CD14-positive monocyte (primary cell): ENCODE measurements around the gene CRACDL. TPM values are rescaled to one million over a fixed set of nuclear protein-coding genes. Genes with fewer than 3 reads are reported as not detected.

ENCODE experiments used
- DNase-seq, 3 donors: peaks; one replicate each; pipeline ENCODE4 v3.0.0-alpha.2; 2011 to 2022
- H2AFZ ChIP-seq: 2 replicates; pipeline ENCODE4 v1.6.0; 2012; ENCODE audit warnings: mild to moderate bottlenecking, low read depth, low read length, inconsistent platforms; ENCODE audit not compliant: insufficient read depth, poor library complexity, severe bottlenecking
- H3K27ac ChIP-seq, 2 donors: 1 replicate in 1 of 2; 2 replicates in 1 of 2; pipeline ENCODE4 v1.5.1; 2012 to 2013; ENCODE audit warnings: low read length in 2 of 2, control low read depth in 1 of 2, inconsistent platforms in 1 of 2, low read depth in 1 of 2, mild to moderate bottlenecking in 1 of 2
- H3K27me3 ChIP-seq, 2 donors: one replicate each; pipeline versions ENCODE4 v1.6.0 to v1.6.1; 2011 to 2013; ENCODE audit warnings: low read length in 2 of 2; ENCODE audit not compliant: control insufficient read depth in 2 of 2, insufficient read depth in 2 of 2
- H3K36me3 ChIP-seq, 2 donors: replicated peaks in 1 of 2; 1 replicate in 1 of 2; 2 replicates in 1 of 2; pipeline versions ENCODE4 v1.5.1 to v1.6.1; 2012 to 2013; ENCODE audit warnings: low read length in 2 of 2, control low read depth in 1 of 2, inconsistent platforms in 1 of 2, mild to moderate bottlenecking in 1 of 2; ENCODE audit not compliant: insufficient read depth in 2 of 2, control insufficient read depth in 1 of 2
- H3K4me1 ChIP-seq, 2 donors: 1 replicate in 1 of 2; 2 replicates in 1 of 2; pipeline versions ENCODE4 v1.5.1 to v1.6.1; 2012 to 2013; ENCODE audit warnings: low read length in 2 of 2, control low read depth in 1 of 2, inconsistent platforms in 1 of 2, mild to moderate bottlenecking in 1 of 2, moderate library complexity in 1 of 2; ENCODE audit not compliant: insufficient read depth in 2 of 2, control insufficient read depth in 1 of 2
- H3K4me2 ChIP-seq: replicated peaks from 2 replicates; pipeline ENCODE3; 2012; ENCODE audit warnings: low read length, moderate library complexity, mild to moderate bottlenecking; ENCODE audit not compliant: poor library complexity, severe bottlenecking; ENCODE audit errors: extremely low read depth
- H3K4me3 ChIP-seq, 3 experiments: fragments of 200-600 bp in 1 of 3; sonication (generic) in 1 of 3; replicated peaks in 1 of 3; 1 replicate in 2 of 3; 2 replicates in 1 of 3; pipeline ENCODE4 v1.5.1; 2011 to 2013; ENCODE audit warnings: low read length in 3 of 3, mild to moderate bottlenecking in 3 of 3, control low read depth in 2 of 3, low read depth in 2 of 3, inconsistent platforms in 1 of 3, moderate library complexity in 1 of 3
- H3K79me2 ChIP-seq: 2 replicates; pipeline ENCODE4 v1.6.0; 2012; ENCODE audit warnings: mild to moderate bottlenecking, control low read depth, inconsistent platforms, low read length, moderate library complexity; ENCODE audit not compliant: insufficient read depth
- H3K9ac ChIP-seq: 2 replicates; pipeline ENCODE4 v1.6.0; 2017; ENCODE audit warnings: low read length, mild to moderate bottlenecking; ENCODE audit not compliant: insufficient read depth, poor library complexity, severe bottlenecking
- H3K9me3 ChIP-seq, 2 donors: replicated peaks in 1 of 2; 1 replicate in 1 of 2; 2 replicates in 1 of 2; pipeline versions ENCODE4 v1.5.1 to v1.6.1; 2012 to 2013; ENCODE audit warnings: low read length in 2 of 2, control low read depth in 1 of 2; ENCODE audit not compliant: control insufficient read depth in 1 of 2, insufficient read depth in 1 of 2
- H4K20me1 ChIP-seq: 2 replicates; pipeline ENCODE4 v1.6.0; 2012; ENCODE audit warnings: mild to moderate bottlenecking, low read length, control low read depth, moderate library complexity; ENCODE audit not compliant: insufficient read depth
- H3K27ac Mint-ChIP-seq, 7 donors: one replicate each; pipeline ENCODE4 v1.8.0; 2020; ENCODE audit warnings: mild to moderate bottlenecking in 7 of 7, mixed read lengths in 7 of 7, moderate library complexity in 6 of 7, inconsistent platforms in 2 of 7
- H3K27me3 Mint-ChIP-seq, 3 donors: one replicate each; pipeline ENCODE4 v1.8.0; 2021 to 2022; ENCODE audit warnings: low read depth in 3 of 3, mild to moderate bottlenecking in 3 of 3, mixed read lengths in 3 of 3, moderate library complexity in 3 of 3, inconsistent platforms in 1 of 3
- H3K36me3 Mint-ChIP-seq, 2 donors: one replicate each; pipeline ENCODE4 v1.8.0; 2020; ENCODE audit warnings: mixed read lengths in 2 of 2, inconsistent platforms in 1 of 2, mild to moderate bottlenecking in 1 of 2
- H3K4me1 Mint-ChIP-seq: one replicate; pipeline ENCODE4 v1.8.0; 2020; ENCODE audit warnings: mild to moderate bottlenecking, mixed read lengths
- H3K4me3 Mint-ChIP-seq, 2 donors: one replicate each; pipeline ENCODE4 v1.8.0; 2020; ENCODE audit warnings: mild to moderate bottlenecking in 2 of 2, mixed read lengths in 2 of 2, moderate library complexity in 1 of 2
- H3K9me3 Mint-ChIP-seq, 7 donors: one replicate each; pipeline ENCODE4 v1.8.0; 2020 to 2022; ENCODE audit warnings: mixed read lengths in 7 of 7, mild to moderate bottlenecking in 6 of 7, moderate library complexity in 6 of 7, inconsistent platforms in 2 of 7
- whole genome bisulfite sequencing: methylation state at CpG from one replicate; pipeline ENCODE4 v1.1.5; 2013; ENCODE audit warnings: missing lambda C conversion rate; ENCODE audit not compliant: insufficient coverage; 5-methylcytosine and 5-hydroxymethylcytosine counted together
- intact Hi-C, 2 donors: fragments of 100-400 bp; cut with micrococcal nuclease; formaldehyde crosslinking; loops; one replicate each; pipeline versions ENCODE4 v1.15.0 to v1.15.1; 2023
- polyA plus RNA-seq, 3 donors: library from polyadenylated mRNA; depleted of rRNA in 1 of 3; unstranded in 2 of 3; stranded (reverse) in 1 of 3; fragments of 300-500 nt in 2 of 3; fragments of >200 nt in 1 of 3; fragmentation: Illumina TruSeq in 2 of 3; gene quantifications; 1 replicate in 2 of 3; 2 replicates in 1 of 3; pipeline ENCODE4 v1.2.3, GENCODE V29; 2012 to 2021
- TF ChIP-seq, protein P1 (sequence below): fragments of 200-600 bp; IDR thresholded peaks from one replicate; pipeline ENCODE4 v1.8.0; 2022; ENCODE audit warnings: antibody characterized with exemption, mild to moderate bottlenecking

The CRACDL gene
- polyA plus RNA-seq, 3 donors = 0.12 to 0.35 (median 0.28) TPM

DNA sequence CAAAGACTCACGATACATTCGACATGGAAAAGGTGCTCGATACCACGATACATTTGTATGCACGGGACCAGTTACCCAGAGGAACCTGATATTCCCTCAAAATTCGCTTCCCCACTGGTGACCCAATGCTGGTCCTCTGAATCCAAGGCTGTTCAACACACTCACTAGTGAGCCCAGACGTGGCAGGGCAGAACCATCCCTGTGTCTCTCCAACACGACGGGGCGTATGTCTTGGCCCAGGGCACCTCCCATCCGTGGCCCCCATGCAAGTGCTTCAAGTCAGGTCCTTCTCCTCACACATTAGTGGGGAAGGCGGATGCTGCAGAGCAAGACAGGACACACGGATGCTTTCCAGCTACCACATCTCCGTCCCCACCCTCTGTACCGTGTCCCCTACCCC, 6.1 kb downstream of the CRACDL start:
- no peaks in the 10 kb centered on the region for H3K4me1 Mint-ChIP-seq
- no peak for DNase-seq
- Histone ChIP-seq H2AFZ (no peak overlapping the region), H3K9me3 (peaks cover 0 to 2% of the 10 kb centered on the region in 2 donors), H3K27ac (no peak overlapping the region), H3K36me3 (no peaks in the 10 kb centered on the region), H3K4me1 (no peaks in the 10 kb centered on the region), H3K9ac (no peak overlapping the region), H3K4me3 (no peak overlapping the region), H3K4me2 (no peak overlapping the region), H3K27me3 (peaks cover 6 to 16% of the 10 kb centered on the region in 2 donors), H3K79me2 (no peaks in the 10 kb centered on the region), H4K20me1 (no peaks in the 10 kb centered on the region)
- WGBS = 93% methylated on average over 12 of the region's 15 CpGs
- H3K4me3 Mint-ChIP-seq = no peak overlapping the region
- H3K27ac Mint-ChIP-seq = no peak overlapping the region
- TF ChIP-seq, protein P1, sequence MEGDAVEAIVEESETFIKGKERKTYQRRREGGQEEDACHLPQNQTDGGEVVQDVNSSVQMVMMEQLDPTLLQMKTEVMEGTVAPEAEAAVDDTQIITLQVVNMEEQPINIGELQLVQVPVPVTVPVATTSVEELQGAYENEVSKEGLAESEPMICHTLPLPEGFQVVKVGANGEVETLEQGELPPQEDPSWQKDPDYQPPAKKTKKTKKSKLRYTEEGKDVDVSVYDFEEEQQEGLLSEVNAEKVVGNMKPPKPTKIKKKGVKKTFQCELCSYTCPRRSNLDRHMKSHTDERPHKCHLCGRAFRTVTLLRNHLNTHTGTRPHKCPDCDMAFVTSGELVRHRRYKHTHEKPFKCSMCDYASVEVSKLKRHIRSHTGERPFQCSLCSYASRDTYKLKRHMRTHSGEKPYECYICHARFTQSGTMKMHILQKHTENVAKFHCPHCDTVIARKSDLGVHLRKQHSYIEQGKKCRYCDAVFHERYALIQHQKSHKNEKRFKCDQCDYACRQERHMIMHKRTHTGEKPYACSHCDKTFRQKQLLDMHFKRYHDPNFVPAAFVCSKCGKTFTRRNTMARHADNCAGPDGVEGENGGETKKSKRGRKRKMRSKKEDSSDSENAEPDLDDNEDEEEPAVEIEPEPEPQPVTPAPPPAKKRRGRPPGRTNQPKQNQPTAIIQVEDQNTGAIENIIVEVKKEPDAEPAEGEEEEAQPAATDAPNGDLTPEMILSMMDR = no peak
- peaks cover 12 to 26% (median 22%) of the 10 kb centered on the region in 3 donors for H3K27me3 Mint-ChIP-seq
- peaks cover 0 to 2% (median 0%) of the 10 kb centered on the region in 7 donors for H3K9me3 Mint-ChIP-seq
- intact Hi-C loops = no loop called here
- no peaks in the 10 kb centered on the region for H3K36me3 Mint-ChIP-seq

DNA sequence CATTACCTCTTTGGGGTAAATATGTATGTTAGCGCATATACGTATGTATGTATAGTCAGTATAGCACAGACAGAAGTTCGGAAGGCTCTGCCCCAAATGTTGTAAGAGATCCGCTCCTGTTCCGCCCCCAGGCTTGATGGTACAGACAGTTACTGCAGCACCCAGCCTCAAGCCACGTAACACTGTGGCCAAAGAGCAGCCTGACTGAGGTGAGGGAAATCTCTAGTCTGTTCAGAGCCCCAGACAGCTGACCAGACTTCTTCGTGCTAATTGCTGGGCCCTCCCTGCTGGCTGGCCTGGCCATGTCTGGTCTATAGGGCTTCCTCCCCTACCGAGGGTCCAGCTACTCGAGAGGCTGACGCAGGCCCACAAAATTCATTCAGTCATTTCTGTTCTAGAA, 7.8 kb downstream of the CRACDL start:
- no peaks in the 10 kb centered on the region for H4K20me1 ChIP-seq
- TF ChIP-seq, protein P1 = no peak
- Mint-ChIP-seq H3K4me1 (no peaks in the 10 kb centered on the region), H3K27me3 (peaks cover 0 to 11% (median 8%) of the 10 kb centered on the region in 3 donors), H3K4me3 (no peak overlapping the region), H3K36me3 (no peaks in the 10 kb centered on the region), H3K9me3 (peaks cover 0 to 2% (median 1%) of the 10 kb centered on the region in 7 donors), H3K27ac (no peak overlapping the region)
- intact Hi-C loops = no loop called here
- no peaks in the 10 kb centered on the region for H3K9me3 ChIP-seq
- 99% methylated on average over 8 of the region's 10 CpGs for WGBS
- no peak overlapping the region for H2AFZ ChIP-seq
- H3K27me3 ChIP-seq = no peaks in the 10 kb centered on the region
- H3K36me3 ChIP-seq = no peaks in the 10 kb centered on the region
- H3K79me2 ChIP-seq = no peaks in the 10 kb centered on the region
- DNase-seq = no peak
- H3K4me1 ChIP-seq = no peaks in the 10 kb centered on the region
- no peak overlapping the region for H3K27ac ChIP-seq
- no peak overlapping the region for H3K4me2 ChIP-seq
- H3K9ac ChIP-seq = no peak overlapping the region
- H3K4me3 ChIP-seq = no peak overlapping the region
